ENCODE results near the gene PPP1R10. TPM values are rescaled to one million over a fixed set of nuclear protein-coding genes. Genes with fewer than 3 reads are reported as not detected.

Gene PPP1R10
- polyA plus RNA-seq, 1 donor = 43.6 TPM

- Histone ChIP-seq H3K27ac (ENCODE audit: low read length) (no peak overlapping the region), H3K36me3 (ENCODE audit: control insufficient read depth, insufficient read depth, low read length) (peaks cover 68% of the 10 kb centered on the region), H3K27me3 (ENCODE audit: control insufficient read depth, insufficient read depth, low read length) (no peaks in the 10 kb centered on the region), H3K4me3 (ENCODE audit: low read length) (no peak overlapping the region), H3K4me1 (ENCODE audit: control insufficient read depth, insufficient read depth, low read length) (peaks cover 7% of the 10 kb centered on the region), H3K9me3 (ENCODE audit: control insufficient read depth, low read depth, low read length) (no peaks in the 10 kb centered on the region)
- WGBS (ENCODE audit: insufficient coverage, low lambda C conversion rate) = no CpG with 5 or more reads among the region's 8 CpGs
- no peak for DNase-seq
Measured at GRCh38 chr6:30625511-30625910, 8.5 kb upstream of the PPP1R10 start.

DNA sequence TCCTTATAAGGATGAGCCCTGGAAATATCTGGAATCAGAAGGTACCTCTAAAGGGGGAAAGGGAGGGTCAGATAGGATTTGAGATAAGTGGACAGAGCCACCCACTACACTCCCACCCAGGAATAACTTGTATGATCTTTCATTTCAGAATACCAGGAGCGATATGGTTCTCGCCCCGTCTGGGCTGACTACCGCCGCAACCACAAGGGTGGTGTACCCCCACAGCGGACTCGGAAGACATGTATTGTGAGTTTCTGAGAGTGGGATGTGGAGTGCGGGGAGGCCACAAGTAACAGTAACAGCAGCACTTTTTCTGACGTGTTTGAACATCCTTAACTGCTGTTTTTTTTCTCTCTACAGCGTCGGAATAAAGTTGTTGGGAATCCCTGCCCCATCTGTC lies 2.5 kb upstream of the PPP1R10 start:
- no peak for DNase-seq
- Histone ChIP-seq H3K9me3 (ENCODE audit: control insufficient read depth, low read depth, low read length) (no peaks in the 10 kb centered on the region), H3K36me3 (ENCODE audit: control insufficient read depth, insufficient read depth, low read length) (peaks cover 50% of the 10 kb centered on the region), H3K4me3 (ENCODE audit: low read length) (no peak overlapping the region), H3K4me1 (ENCODE audit: control insufficient read depth, insufficient read depth, low read length) (peaks cover 8% of the 10 kb centered on the region), H3K27me3 (ENCODE audit: control insufficient read depth, insufficient read depth, low read length) (no peaks in the 10 kb centered on the region), H3K27ac (ENCODE audit: low read length) (no peak overlapping the region)
- no CpG with 5 or more reads among the region's 11 CpGs for WGBS (ENCODE audit: insufficient coverage, low lambda C conversion rate)

DNA sequence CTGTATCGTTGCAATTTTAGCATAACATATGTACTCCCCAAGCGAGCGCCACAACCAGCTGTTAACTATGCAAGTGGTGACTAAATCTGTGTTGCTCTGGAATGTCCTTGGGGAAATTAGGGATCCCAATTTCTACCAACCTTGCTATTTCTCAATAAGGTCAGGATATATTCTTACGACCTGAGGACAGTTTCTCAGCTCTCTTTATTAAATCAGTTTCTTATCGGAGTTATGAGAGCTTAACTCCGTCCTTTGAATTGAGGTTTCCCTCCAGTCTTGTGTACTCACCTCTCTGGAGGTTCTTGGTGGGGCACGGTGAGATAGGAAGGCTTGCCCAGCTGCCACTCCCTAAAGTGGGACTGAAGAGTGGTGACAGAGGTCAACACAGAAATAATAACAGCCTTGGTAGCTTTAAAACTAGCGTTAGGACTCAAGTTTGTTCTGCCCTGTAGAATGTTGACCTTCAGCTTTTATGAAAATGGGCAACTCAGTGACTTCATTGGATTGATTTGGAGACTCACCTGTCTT lies 1.3 kb upstream of the PPP1R10 start:
- H3K4me3 ChIP-seq (ENCODE audit: low read length) = peak overlapping the region; percentile 68
- WGBS (ENCODE audit: insufficient coverage, low lambda C conversion rate) = no CpG with 5 or more reads among the region's 8 CpGs
- no peaks in the 10 kb centered on the region for H3K27me3 ChIP-seq (ENCODE audit: control insufficient read depth, insufficient read depth, low read length)
- peak; percentile 47 to 73 for DNase-seq
- H3K36me3 ChIP-seq (ENCODE audit: control insufficient read depth, insufficient read depth, low read length) = peaks cover 39% of the 10 kb centered on the region
- H3K9me3 ChIP-seq (ENCODE audit: control insufficient read depth, low read depth, low read length) = no peaks in the 10 kb centered on the region
- peaks cover 19% of the 10 kb centered on the region for H3K4me1 ChIP-seq (ENCODE audit: control insufficient read depth, insufficient read depth, low read length)
- H3K27ac ChIP-seq (ENCODE audit: low read length) = peak overlapping the region; percentile 88

DNA sequence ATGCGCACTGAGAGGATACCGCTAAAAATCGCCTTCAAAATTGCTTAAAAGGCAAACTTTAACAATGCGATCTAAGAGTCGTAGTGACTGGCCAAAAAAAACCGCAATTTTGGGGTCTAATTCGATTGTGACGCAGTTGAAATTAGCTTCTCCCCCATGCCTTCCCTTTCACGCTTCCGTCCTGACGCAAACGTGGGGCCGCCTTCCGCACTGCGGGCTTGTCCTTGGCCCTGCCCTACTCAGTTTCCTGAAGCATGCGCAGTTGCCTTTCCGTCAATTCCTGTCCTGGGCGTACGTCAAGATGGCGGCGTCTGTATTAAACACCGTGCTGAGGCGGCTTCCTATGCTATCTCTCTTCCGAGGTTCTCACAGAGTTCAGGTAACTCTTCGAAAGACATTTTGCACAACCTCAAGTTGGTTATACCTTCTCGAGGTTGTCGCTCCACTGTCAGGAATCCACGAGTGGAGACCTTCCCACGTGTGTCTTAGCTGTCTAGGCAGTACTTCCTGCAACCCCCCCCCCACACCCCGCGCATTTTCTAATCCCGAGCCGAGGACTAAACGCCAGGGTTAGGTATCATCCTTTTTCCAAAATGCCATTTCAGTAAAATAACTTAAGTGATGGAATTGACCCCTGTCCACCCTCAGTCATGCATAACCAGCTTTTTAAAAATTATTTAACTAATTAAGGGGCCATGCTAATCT lies 674 bp upstream of the PPP1R10 start, which contains the start of gene MRPS18B:
Gene MRPS18B (plus strand): TSS at position 276 of the 705 bp plus-strand sequence. CDS start 26 bp downstream, at position 302.
- Histone ChIP-seq H3K27me3 (ENCODE audit: control insufficient read depth, insufficient read depth, low read length) (no peaks in the 10 kb centered on the region), H3K36me3 (ENCODE audit: control insufficient read depth, insufficient read depth, low read length) (peaks cover 37% of the 10 kb centered on the region), H3K4me1 (ENCODE audit: control insufficient read depth, insufficient read depth, low read length) (peaks cover 21% of the 10 kb centered on the region), H3K4me3 (ENCODE audit: low read length) (peak within 1 kb of the TSS; percentile 71), H3K27ac (ENCODE audit: low read length) (peak within 1 kb of the TSS; percentile 99), H3K9me3 (ENCODE audit: control insufficient read depth, low read depth, low read length) (no peaks in the 10 kb centered on the region)
- 0% methylated on average over 1 of the region's 34 CpGs for WGBS (ENCODE audit: insufficient coverage, low lambda C conversion rate)
- DNase-seq = peak; percentile 99

- Histone ChIP-seq H3K9me3 (ENCODE audit: control insufficient read depth, low read depth, low read length) (no peaks in the 10 kb centered on the region), H3K4me1 (ENCODE audit: control insufficient read depth, insufficient read depth, low read length) (peaks cover 21% of the 10 kb centered on the region), H3K27me3 (ENCODE audit: control insufficient read depth, insufficient read depth, low read length) (no peaks in the 10 kb centered on the region), H3K4me3 (ENCODE audit: low read length) (peak overlapping the region; percentile 71), H3K27ac (ENCODE audit: low read length) (peak overlapping the region; percentile 99), H3K36me3 (ENCODE audit: control insufficient read depth, insufficient read depth, low read length) (peaks cover 28% of the 10 kb centered on the region)
- DNase-seq = peak; percentile 46 to 64
- WGBS (ENCODE audit: insufficient coverage, low lambda C conversion rate) = 0% methylated on average over 1 of the region's 10 CpGs
Measured at GRCh38 chr6:30615958-30616810, 859 bp downstream of the PPP1R10 start.

GRCh38 chr6:30615219-30615957 lies 1.7 kb downstream of the PPP1R10 start:
- Histone ChIP-seq H3K36me3 (ENCODE audit: control insufficient read depth, insufficient read depth, low read length) (peaks cover 22% of the 10 kb centered on the region), H3K27me3 (ENCODE audit: control insufficient read depth, insufficient read depth, low read length) (no peaks in the 10 kb centered on the region), H3K4me1 (ENCODE audit: control insufficient read depth, insufficient read depth, low read length) (peaks cover 21% of the 10 kb centered on the region), H3K9me3 (ENCODE audit: control insufficient read depth, low read depth, low read length) (no peaks in the 10 kb centered on the region), H3K4me3 (ENCODE audit: low read length) (peak overlapping the region; percentile 71), H3K27ac (ENCODE audit: low read length) (peak overlapping the region; percentile 99)
- peak; percentile 57 to 71 for DNase-seq
- WGBS (ENCODE audit: insufficient coverage, low lambda C conversion rate) = 0% methylated on average over 2 of the region's 10 CpGs

- no peaks in the 10 kb centered on the region for H3K27me3 ChIP-seq (ENCODE audit: control insufficient read depth, insufficient read depth, low read length)
- 0% methylated on average over 2 of the region's 6 CpGs for WGBS (ENCODE audit: insufficient coverage, low lambda C conversion rate)
- no peaks in the 10 kb centered on the region for H3K9me3 ChIP-seq (ENCODE audit: control insufficient read depth, low read depth, low read length)
- peaks cover 18% of the 10 kb centered on the region for H3K36me3 ChIP-seq (ENCODE audit: control insufficient read depth, insufficient read depth, low read length)
- peak overlapping the region; percentile 99 for H3K27ac ChIP-seq (ENCODE audit: low read length)
- H3K4me1 ChIP-seq (ENCODE audit: control insufficient read depth, insufficient read depth, low read length) = peaks cover 21% of the 10 kb centered on the region
- H3K4me3 ChIP-seq (ENCODE audit: low read length) = peak overlapping the region; percentile 71
- peak; percentile 98 for DNase-seq
Measured at GRCh38 chr6:30614843-30615218, 2.2 kb downstream of the PPP1R10 start.

DNA sequence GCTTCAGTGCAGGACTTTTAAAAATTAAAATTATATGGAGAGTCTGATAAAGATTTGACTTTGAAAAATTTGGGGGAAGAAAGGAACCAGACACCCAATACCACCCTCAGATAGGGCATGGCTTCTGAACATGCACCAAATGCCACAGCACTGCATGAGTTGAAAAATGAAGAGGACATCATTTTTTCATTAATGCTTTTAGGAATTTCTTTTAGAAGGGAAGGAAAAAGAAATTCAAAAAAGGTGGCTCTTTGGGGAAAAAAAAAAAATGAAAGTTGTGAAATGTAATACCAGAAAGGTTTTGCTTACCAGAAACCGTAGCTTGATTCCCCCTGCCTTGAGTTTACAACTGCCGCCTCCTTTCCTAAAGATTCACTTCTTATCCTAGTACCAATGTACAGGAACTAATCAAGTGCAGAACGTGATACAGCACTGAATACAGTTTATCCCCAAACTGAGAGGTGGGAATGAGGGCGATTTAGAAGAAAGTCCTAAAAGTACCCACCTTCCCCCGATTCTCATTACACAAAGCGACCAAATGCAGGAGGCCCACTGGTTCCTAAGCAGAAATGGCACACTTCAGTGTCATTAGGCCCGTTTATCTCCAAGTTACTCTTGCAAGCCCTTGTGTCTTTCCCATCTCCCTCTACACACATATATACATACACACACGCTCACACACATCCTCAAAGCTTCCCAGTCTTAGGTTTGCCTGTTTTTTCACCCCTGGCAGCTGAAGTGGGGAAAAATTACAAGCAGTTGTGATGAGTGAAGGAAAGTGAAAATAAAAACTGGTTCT lies 2.8 kb downstream of the PPP1R10 start:
- DNase-seq = peak in 1 of 2 donors; percentile 53
- 60% methylated on average over 2 of the region's 8 CpGs for WGBS (ENCODE audit: insufficient coverage, low lambda C conversion rate)
- Histone ChIP-seq H3K4me3 (ENCODE audit: low read length) (peak overlapping the region; percentile 39), H3K4me1 (ENCODE audit: control insufficient read depth, insufficient read depth, low read length) (peaks cover 19% of the 10 kb centered on the region), H3K27ac (ENCODE audit: low read length) (peak overlapping the region; percentile 99), H3K36me3 (ENCODE audit: control insufficient read depth, insufficient read depth, low read length) (peaks cover 16% of the 10 kb centered on the region), H3K27me3 (ENCODE audit: control insufficient read depth, insufficient read depth, low read length) (no peaks in the 10 kb centered on the region), H3K9me3 (ENCODE audit: control insufficient read depth, low read depth, low read length) (no peaks in the 10 kb centered on the region)

DNA sequence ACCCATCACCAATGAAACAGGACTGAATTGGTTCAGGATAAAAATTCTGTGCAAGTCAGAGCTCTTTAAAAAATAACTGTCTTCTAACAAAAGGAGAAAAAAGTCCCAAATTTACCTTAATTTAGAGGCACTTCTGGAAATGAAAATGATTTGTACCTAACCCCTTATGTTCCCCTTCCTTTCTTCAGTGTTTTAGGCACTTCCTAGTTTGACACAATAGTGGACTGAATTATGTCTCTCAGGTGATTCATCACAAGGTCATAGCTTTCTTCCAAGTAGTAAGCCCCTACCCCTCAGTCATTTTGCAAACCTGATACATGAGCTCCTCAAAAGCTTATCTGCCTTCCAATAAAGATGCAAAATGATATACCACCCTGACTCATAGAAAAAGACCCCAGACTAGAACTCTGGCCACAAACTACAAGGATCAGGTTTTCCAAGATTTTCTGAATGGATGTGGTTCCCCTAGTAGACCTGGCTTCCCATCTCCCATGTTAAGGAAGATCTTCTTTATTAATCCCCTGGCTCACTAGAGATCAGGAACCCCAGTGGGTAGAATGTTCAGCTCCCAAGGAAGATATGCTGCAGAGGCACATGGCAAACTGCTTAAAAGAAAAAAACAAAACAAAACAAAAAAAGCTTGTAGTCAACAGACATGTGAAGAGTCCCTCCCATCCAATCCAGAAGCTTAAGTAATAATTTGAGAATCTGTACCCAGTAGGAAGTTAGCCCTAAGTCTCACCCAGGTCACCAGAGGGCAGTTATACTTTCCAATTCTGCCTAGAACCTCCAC lies 3.6 kb downstream of the PPP1R10 start:
- Histone ChIP-seq H3K36me3 (ENCODE audit: control insufficient read depth, insufficient read depth, low read length) (peaks cover 24% of the 10 kb centered on the region), H3K9me3 (ENCODE audit: control insufficient read depth, low read depth, low read length) (no peaks in the 10 kb centered on the region), H3K27ac (ENCODE audit: low read length) (peak overlapping the region; percentile 99), H3K27me3 (ENCODE audit: control insufficient read depth, insufficient read depth, low read length) (no peaks in the 10 kb centered on the region), H3K4me3 (ENCODE audit: low read length) (no peak overlapping the region), H3K4me1 (ENCODE audit: control insufficient read depth, insufficient read depth, low read length) (peaks cover 13% of the 10 kb centered on the region)
- DNase-seq = no peak

All from large intestine (tissue), 3 donors.